MM.1S (cell line): Measurements from ENCODE around the gene C12orf60.

ENCODE experiments used
- DNase-seq: peaks from one replicate; pipeline ENCODE4 v3.0.0-alpha.2; 2015
- H2AFZ ChIP-seq: fragments of 300-600 bp; sonication (generic); 2 replicates; pipeline ENCODE4 v1.6.0; 2016; ENCODE audit warnings: antibody characterized with exemption, low read length
- H3F3A ChIP-seq: fragments of 300-600 bp; sonication (generic); 2 replicates; pipeline ENCODE4 v1.6.1; 2016; ENCODE audit warnings: mild to moderate bottlenecking, antibody characterized with exemption, low read length, moderate library complexity, mixed read lengths; ENCODE audit not compliant: insufficient read depth
- H3K27ac ChIP-seq: fragments of 300-600 bp; sonication (generic); 2 replicates; pipeline ENCODE4 v1.5.1; 2016; ENCODE audit warnings: mild to moderate bottlenecking, low read length
- H3K27me3 ChIP-seq: fragments of 300-600 bp; sonication (generic); replicated peaks from 2 replicates; pipeline ENCODE4 v1.6.0; 2016; ENCODE audit warnings: low read length; ENCODE audit not compliant: insufficient read depth
- H3K36me3 ChIP-seq: fragments of 300-600 bp; sonication (generic); replicated peaks from 2 replicates; pipeline ENCODE4 v1.6.1; 2016; ENCODE audit warnings: mild to moderate bottlenecking, low read length, mixed read lengths; ENCODE audit not compliant: insufficient read depth
- H3K4me1 ChIP-seq: fragments of 300-600 bp; sonication (generic); 2 replicates; pipeline ENCODE4 v1.6.1; 2016; ENCODE audit warnings: low read length, mixed read lengths
- H3K4me2 ChIP-seq: fragments of 300-600 bp; sonication (generic); 2 replicates; pipeline ENCODE4 v1.6.0; 2016; ENCODE audit warnings: low read depth, low read length
- H3K4me3 ChIP-seq: fragments of 300-600 bp; sonication (generic); 2 replicates; pipeline ENCODE4 v1.5.1; 2016; ENCODE audit warnings: low read length, mixed read lengths
- H3K79me2 ChIP-seq: fragments of 300-600 bp; sonication (generic); 2 replicates; pipeline ENCODE4 v1.6.1; 2016; ENCODE audit warnings: mixed run types, low read length, mixed read lengths
- H3K9ac ChIP-seq: fragments of 300-600 bp; sonication (generic); 2 replicates; pipeline ENCODE4 v1.6.1; 2016; ENCODE audit warnings: low read length, mixed read lengths
- H3K9me2 ChIP-seq: fragments of 300-600 bp; sonication (generic); replicated peaks from 2 replicates; pipeline ENCODE4 v1.6.1; 2016; ENCODE audit warnings: mild to moderate bottlenecking, low read length, mixed read lengths; ENCODE audit not compliant: insufficient read depth
- H3K9me3 ChIP-seq: fragments of 300-600 bp; sonication (generic); replicated peaks from 2 replicates; pipeline ENCODE4 v1.6.1; 2016; ENCODE audit warnings: mild to moderate bottlenecking, low read length, mixed read lengths; ENCODE audit not compliant: insufficient read depth
- H4K20me1 ChIP-seq: fragments of 300-600 bp; sonication (generic); 2 replicates; pipeline ENCODE4 v1.6.1; 2016; ENCODE audit warnings: mild to moderate bottlenecking, low read length, moderate library complexity, mixed read lengths; ENCODE audit not compliant: insufficient read depth
- EZH2 ChIP-seq: fragments of 300-600 bp; sonication (generic); optimal IDR thresholded peaks from 2 replicates; pipeline ENCODE3; 2017; ENCODE audit warnings: low read depth, mild to moderate bottlenecking, antibody characterized with exemption, low read length, mixed read lengths
- EZH2phosphoT487 ChIP-seq: fragments of 300-600 bp; sonication (generic); IDR thresholded peaks from 2 replicates; pipeline ENCODE4 v1.6.1; 2018; ENCODE audit warnings: antibody characterized with exemption, low read length
- TF ChIP-seq, protein P1 (sequence below): fragments of 300-600 bp; sonication (generic); IDR thresholded peaks from 2 replicates; pipeline ENCODE4 v1.5.1; 2016; ENCODE audit warnings: antibody characterized with exemption, low read length, mixed read lengths

C12orf60 gene

GRCh38 chr12:14775636-14775980 lies 27.9 kb upstream of the C12orf60 start:
- Histone ChIP-seq H3K27ac (no peak overlapping the region), H3K36me3 (no peaks in the 10 kb centered on the region), H3K4me3 (no peak overlapping the region; the same call in 1 of the 2 replicates), H3K9me2 (no peaks in the 10 kb centered on the region), H3K9ac (no peak overlapping the region), H3K79me2 (no peaks in the 10 kb centered on the region), H3K9me3 (no peaks in the 10 kb centered on the region), H3K4me2 (peak overlapping the region; percentile 77; the same call in 1 of the 2 replicates), H2AFZ (no peak overlapping the region), H3K27me3 (no peaks in the 10 kb centered on the region), H3F3A (peaks cover 21% of the 10 kb centered on the region), H3K4me1 (peaks cover 7% of the 10 kb centered on the region; the same call in 1 of the 2 replicates), H4K20me1 (no peaks in the 10 kb centered on the region)
- TF ChIP-seq, protein P1, sequence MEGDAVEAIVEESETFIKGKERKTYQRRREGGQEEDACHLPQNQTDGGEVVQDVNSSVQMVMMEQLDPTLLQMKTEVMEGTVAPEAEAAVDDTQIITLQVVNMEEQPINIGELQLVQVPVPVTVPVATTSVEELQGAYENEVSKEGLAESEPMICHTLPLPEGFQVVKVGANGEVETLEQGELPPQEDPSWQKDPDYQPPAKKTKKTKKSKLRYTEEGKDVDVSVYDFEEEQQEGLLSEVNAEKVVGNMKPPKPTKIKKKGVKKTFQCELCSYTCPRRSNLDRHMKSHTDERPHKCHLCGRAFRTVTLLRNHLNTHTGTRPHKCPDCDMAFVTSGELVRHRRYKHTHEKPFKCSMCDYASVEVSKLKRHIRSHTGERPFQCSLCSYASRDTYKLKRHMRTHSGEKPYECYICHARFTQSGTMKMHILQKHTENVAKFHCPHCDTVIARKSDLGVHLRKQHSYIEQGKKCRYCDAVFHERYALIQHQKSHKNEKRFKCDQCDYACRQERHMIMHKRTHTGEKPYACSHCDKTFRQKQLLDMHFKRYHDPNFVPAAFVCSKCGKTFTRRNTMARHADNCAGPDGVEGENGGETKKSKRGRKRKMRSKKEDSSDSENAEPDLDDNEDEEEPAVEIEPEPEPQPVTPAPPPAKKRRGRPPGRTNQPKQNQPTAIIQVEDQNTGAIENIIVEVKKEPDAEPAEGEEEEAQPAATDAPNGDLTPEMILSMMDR, result no peak
- TF ChIP-seq EZH2phosphoT487 (no peak), EZH2 (no peak)
- DNase-seq, result no peak

GRCh38 chr12:14776236-14776961 lies 27.1 kb upstream of the C12orf60 start:
- H3K9me3 ChIP-seq, result no peaks in the 10 kb centered on the region
- H3K27ac ChIP-seq, result no peak overlapping the region
- no peaks in the 10 kb centered on the region for H3K36me3 ChIP-seq
- peak; percentile 23 for DNase-seq
- H3K4me1 ChIP-seq, result peaks cover 7% of the 10 kb centered on the region; the same call in 1 of the 2 replicates
- TF ChIP-seq, protein P1, result peak; percentile 36
- no peak for TF ChIP-seq EZH2phosphoT487
- TF ChIP-seq EZH2, result no peak
- no peak overlapping the region for H3K4me2 ChIP-seq
- no peaks in the 10 kb centered on the region for H3K9me2 ChIP-seq
- no peaks in the 10 kb centered on the region for H3K79me2 ChIP-seq
- H3K9ac ChIP-seq, result no peak overlapping the region
- no peak overlapping the region for H2AFZ ChIP-seq
- no peaks in the 10 kb centered on the region for H3K27me3 ChIP-seq
- peaks cover 13% of the 10 kb centered on the region for H3F3A ChIP-seq
- H4K20me1 ChIP-seq, result no peaks in the 10 kb centered on the region
- no peak overlapping the region for H3K4me3 ChIP-seq

DNA sequence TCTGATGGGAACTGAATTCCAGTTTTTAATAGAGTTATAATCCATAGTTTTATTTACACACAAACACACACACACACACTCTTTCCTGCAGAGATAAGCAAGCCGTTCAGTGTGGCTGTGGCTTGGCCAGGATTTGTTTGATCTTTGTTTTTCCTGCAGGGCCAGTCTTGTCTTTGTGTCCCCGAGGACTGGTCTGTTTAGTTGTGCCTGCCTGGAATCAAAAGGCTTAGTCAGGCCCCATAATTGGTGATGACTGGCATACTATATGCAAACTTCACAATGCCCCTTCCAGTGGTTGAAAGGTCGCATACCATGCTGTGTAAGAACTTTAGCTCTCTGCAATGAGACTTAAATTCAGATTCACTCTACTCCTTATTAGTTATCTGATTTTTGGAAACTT lies 26.2 kb upstream of the C12orf60 start:
- H3K79me2 ChIP-seq, result no peaks in the 10 kb centered on the region
- H3K9me2 ChIP-seq, result no peaks in the 10 kb centered on the region
- no peak overlapping the region for H3K4me3 ChIP-seq
- peaks cover 11% of the 10 kb centered on the region; the same call in 1 of the 2 replicates for H3F3A ChIP-seq
- H3K27ac ChIP-seq, result no peak overlapping the region
- no peak overlapping the region for H3K4me2 ChIP-seq
- peaks cover 8% of the 10 kb centered on the region for H3K4me1 ChIP-seq
- H3K36me3 ChIP-seq, result no peaks in the 10 kb centered on the region
- H3K9me3 ChIP-seq, result no peaks in the 10 kb centered on the region
- H2AFZ ChIP-seq, result no peak overlapping the region
- H4K20me1 ChIP-seq, result no peaks in the 10 kb centered on the region
- H3K27me3 ChIP-seq, result no peaks in the 10 kb centered on the region
- no peak for TF ChIP-seq EZH2phosphoT487
- TF ChIP-seq EZH2, result no peak
- TF ChIP-seq, protein P1, result no peak
- no peak for DNase-seq
- no peak overlapping the region for H3K9ac ChIP-seq
